ENCODE measurements around the gene ZDHHC12. TPM values are rescaled to one million over a fixed set of nuclear protein-coding genes. Genes with fewer than 3 reads are reported as not detected.
A peak's percentile ranks its signal among the peaks of the same experiment; 100 is the strongest.

Gene ZDHHC12
- total and polyA plus RNA-seq, 2 of the 13 experiments (the other 11 are each of a cell fraction or from before 2014, with no cell fraction given), result 25.4 to 28.0 TPM

DNA sequence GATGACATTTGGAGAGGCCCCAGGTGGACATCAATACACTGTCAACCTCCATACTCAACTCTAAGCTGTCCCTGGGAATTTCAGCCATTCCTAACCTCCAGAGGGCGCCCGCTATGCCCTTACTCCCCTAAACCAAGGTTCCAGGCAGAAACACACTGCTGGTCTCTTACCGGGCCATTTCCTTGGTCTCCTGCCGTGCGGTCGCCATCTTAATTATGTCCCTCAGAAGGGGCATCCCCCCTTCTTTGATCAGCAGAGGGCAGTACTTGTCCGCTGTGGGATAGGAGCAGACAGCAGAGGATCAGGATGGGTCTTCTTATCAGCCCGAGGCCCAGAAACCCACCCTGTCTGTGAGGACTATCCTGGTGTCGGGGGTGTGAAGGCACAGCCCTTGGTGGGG, 9.3 kb upstream of the ZDHHC12 start (continued):
- TF ChIP-seq, protein P1, sequence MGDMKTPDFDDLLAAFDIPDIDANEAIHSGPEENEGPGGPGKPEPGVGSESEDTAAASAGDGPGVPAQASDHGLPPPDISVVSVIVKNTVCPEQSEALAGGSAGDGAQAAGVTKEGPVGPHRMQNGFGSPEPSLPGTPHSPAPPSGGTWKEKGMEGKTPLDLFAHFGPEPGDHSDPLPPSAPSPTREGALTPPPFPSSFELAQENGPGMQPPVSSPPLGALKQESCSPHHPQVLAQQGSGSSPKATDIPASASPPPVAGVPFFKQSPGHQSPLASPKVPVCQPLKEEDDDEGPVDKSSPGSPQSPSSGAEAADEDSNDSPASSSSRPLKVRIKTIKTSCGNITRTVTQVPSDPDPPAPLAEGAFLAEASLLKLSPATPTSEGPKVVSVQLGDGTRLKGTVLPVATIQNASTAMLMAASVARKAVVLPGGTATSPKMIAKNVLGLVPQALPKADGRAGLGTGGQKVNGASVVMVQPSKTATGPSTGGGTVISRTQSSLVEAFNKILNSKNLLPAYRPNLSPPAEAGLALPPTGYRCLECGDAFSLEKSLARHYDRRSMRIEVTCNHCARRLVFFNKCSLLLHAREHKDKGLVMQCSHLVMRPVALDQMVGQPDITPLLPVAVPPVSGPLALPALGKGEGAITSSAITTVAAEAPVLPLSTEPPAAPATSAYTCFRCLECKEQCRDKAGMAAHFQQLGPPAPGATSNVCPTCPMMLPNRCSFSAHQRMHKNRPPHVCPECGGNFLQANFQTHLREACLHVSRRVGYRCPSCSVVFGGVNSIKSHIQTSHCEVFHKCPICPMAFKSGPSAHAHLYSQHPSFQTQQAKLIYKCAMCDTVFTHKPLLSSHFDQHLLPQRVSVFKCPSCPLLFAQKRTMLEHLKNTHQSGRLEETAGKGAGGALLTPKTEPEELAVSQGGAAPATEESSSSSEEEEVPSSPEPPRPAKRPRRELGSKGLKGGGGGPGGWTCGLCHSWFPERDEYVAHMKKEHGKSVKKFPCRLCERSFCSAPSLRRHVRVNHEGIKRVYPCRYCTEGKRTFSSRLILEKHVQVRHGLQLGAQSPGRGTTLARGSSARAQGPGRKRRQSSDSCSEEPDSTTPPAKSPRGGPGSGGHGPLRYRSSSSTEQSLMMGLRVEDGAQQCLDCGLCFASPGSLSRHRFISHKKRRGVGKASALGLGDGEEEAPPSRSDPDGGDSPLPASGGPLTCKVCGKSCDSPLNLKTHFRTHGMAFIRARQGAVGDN (CRISPR knock-in tag; IDR thresholded peaks at IDR 0.05), result peak; percentile 36
- TF ChIP-seq ZMYM4 (CRISPR knock-in tag; IDR thresholded peaks at IDR 0.05) (peak; percentile 67), ZNF629 (CRISPR knock-in tag; conservative IDR thresholded peaks at IDR 0.05) (peak; percentile 42; the same call in 1 of the 2 replicates), HNF4A (CRISPR knock-in tag; IDR thresholded peaks at IDR 0.05) (peak; percentile 14; the same call in 1 of the 2 replicates), MEF2D (CRISPR knock-in tag; IDR thresholded peaks at IDR 0.05) (0 out of 2 replicates have a peak, but pooled peaks have one; percentile 33), ZNF337 (CRISPR knock-in tag; IDR thresholded peaks at IDR 0.05; ENCODE audit: borderline replicate concordance, low read depth) (no peak), GABPB1 (CRISPR knock-in tag; IDR thresholded peaks at IDR 0.05) (peak; percentile 41), MIXL1 (CRISPR knock-in tag; IDR thresholded peaks at IDR 0.05) (peak; percentile 88; the same call in 1 of the 2 replicates), HOXA3 (CRISPR knock-in tag; IDR thresholded peaks at IDR 0.05) (peak; percentile 91)
- TF ChIP-seq, protein P2, sequence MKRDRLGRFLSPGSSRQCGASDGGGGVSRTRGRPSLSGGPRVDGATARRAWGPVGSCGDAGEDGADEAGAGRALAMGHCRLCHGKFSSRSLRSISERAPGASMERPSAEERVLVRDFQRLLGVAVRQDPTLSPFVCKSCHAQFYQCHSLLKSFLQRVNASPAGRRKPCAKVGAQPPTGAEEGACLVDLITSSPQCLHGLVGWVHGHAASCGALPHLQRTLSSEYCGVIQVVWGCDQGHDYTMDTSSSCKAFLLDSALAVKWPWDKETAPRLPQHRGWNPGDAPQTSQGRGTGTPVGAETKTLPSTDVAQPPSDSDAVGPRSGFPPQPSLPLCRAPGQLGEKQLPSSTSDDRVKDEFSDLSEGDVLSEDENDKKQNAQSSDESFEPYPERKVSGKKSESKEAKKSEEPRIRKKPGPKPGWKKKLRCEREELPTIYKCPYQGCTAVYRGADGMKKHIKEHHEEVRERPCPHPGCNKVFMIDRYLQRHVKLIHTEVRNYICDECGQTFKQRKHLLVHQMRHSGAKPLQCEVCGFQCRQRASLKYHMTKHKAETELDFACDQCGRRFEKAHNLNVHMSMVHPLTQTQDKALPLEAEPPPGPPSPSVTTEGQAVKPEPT (CRISPR knock-in tag; IDR thresholded peaks at IDR 0.05; ENCODE audit: low read depth), result no peak
- TF ChIP-seq, protein P3, sequence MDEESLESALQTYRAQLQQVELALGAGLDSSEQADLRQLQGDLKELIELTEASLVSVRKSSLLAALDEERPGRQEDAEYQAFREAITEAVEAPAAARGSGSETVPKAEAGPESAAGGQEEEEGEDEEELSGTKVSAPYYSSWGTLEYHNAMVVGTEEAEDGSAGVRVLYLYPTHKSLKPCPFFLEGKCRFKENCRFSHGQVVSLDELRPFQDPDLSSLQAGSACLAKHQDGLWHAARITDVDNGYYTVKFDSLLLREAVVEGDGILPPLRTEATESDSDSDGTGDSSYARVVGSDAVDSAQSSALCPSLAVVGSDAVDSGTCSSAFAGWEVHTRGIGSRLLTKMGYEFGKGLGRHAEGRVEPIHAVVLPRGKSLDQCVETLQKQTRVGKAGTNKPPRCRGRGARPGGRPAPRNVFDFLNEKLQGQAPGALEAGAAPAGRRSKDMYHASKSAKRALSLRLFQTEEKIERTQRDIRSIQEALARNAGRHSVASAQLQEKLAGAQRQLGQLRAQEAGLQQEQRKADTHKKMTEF (CRISPR knock-in tag; IDR thresholded peaks at IDR 0.05), result peak; percentile 66; the same call in 1 of the 2 replicates
- TF ChIP-seq, protein P4, sequence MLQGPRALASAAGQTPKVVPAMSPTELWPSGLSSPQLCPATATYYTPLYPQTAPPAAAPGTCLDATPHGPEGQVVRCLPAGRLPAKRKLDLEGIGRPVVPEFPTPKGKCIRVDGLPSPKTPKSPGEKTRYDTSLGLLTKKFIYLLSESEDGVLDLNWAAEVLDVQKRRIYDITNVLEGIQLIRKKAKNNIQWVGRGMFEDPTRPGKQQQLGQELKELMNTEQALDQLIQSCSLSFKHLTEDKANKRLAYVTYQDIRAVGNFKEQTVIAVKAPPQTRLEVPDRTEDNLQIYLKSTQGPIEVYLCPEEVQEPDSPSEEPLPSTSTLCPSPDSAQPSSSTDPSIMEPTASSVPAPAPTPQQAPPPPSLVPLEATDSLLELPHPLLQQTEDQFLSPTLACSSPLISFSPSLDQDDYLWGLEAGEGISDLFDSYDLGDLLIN (CRISPR knock-in tag; IDR thresholded peaks at IDR 0.05; ENCODE audit: borderline replicate concordance), result no peak
- TF ChIP-seq, protein P5, sequence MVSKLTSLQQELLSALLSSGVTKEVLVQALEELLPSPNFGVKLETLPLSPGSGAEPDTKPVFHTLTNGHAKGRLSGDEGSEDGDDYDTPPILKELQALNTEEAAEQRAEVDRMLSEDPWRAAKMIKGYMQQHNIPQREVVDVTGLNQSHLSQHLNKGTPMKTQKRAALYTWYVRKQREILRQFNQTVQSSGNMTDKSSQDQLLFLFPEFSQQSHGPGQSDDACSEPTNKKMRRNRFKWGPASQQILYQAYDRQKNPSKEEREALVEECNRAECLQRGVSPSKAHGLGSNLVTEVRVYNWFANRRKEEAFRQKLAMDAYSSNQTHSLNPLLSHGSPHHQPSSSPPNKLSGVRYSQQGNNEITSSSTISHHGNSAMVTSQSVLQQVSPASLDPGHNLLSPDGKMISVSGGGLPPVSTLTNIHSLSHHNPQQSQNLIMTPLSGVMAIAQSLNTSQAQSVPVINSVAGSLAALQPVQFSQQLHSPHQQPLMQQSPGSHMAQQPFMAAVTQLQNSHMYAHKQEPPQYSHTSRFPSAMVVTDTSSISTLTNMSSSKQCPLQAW (CRISPR knock-in tag; IDR thresholded peaks at IDR 0.05), result peak; percentile 86

Data from HepG2 (cell line).